ENCODE results near the gene CABLES2. TPM values are rescaled to one million over a fixed set of nuclear protein-coding genes. Genes with fewer than 3 reads are reported as not detected.

The CABLES2 gene
- polyA plus RNA-seq, 1 experiment: 4.8 TPM

- no peak for DNase-seq (ENCODE audit: low read depth)
- no peaks in the 10 kb centered on the region for H3K27me3 ChIP-seq (ENCODE audit: control insufficient read depth, insufficient read depth, low read length)
- no peak overlapping the region for H3K4me3 ChIP-seq (ENCODE audit: low read depth, low read length)
- ChIA-PET POLR2A (no interaction called here), CTCF (no interaction called here)
- peaks cover 1% of the 10 kb centered on the region; the same call in 1 of the 2 replicates for H3K36me3 ChIP-seq (ENCODE audit: control insufficient read depth, insufficient read depth, low read length)
- no peak for TF ChIP-seq CTCF (IDR thresholded peaks at IDR 0.05; ENCODE audit: insufficient read depth, low read depth, low read length)
These were observed 61.3 kb downstream of the CABLES2 start for GRCh38 chr20:62345681-62346370.

- TF ChIP-seq CTCF (IDR thresholded peaks at IDR 0.05; ENCODE audit: insufficient read depth, low read depth, low read length): no peak
- no peak for DNase-seq (ENCODE audit: low read depth)
- H3K36me3 ChIP-seq (ENCODE audit: control insufficient read depth, insufficient read depth, low read length): peaks cover 1% of the 10 kb centered on the region; the same call in 1 of the 2 replicates
- H3K27me3 ChIP-seq (ENCODE audit: control insufficient read depth, insufficient read depth, low read length): no peaks in the 10 kb centered on the region
- CTCF ChIA-PET: no interaction called here
- POLR2A ChIA-PET: no interaction called here
- H3K4me3 ChIP-seq (ENCODE audit: low read depth, low read length): no peak overlapping the region
These were observed 62.3 kb downstream of the CABLES2 start for GRCh38 chr20:62344782-62345181.

GRCh38 chr20:62344092-62344491 lies 63.0 kb downstream of the CABLES2 start:
- Histone ChIP-seq H3K4me3 (ENCODE audit: low read depth, low read length) (no peak overlapping the region), H3K36me3 (ENCODE audit: control insufficient read depth, insufficient read depth, low read length) (peaks cover 1% of the 10 kb centered on the region; the same call in 1 of the 2 replicates), H3K27me3 (ENCODE audit: control insufficient read depth, insufficient read depth, low read length) (no peaks in the 10 kb centered on the region)
- ChIA-PET CTCF (interaction anchor here (1.0 kb wide), 1 partner anchor 39 kb away, joined by 3 read pairs; no protein-coding TSS in a partner anchor), POLR2A (no interaction called here)
- no peak for TF ChIP-seq CTCF (IDR thresholded peaks at IDR 0.05; ENCODE audit: insufficient read depth, low read depth, low read length)
- no peak for DNase-seq (ENCODE audit: low read depth)

GRCh38 chr20:62342910-62343309 lies 64.2 kb downstream of the CABLES2 start:
- Histone ChIP-seq H3K4me3 (ENCODE audit: low read depth, low read length) (no peak overlapping the region), H3K27me3 (ENCODE audit: control insufficient read depth, insufficient read depth, low read length) (no peaks in the 10 kb centered on the region), H3K36me3 (ENCODE audit: control insufficient read depth, insufficient read depth, low read length) (peaks cover 1% of the 10 kb centered on the region; the same call in 1 of the 2 replicates)
- no peak for TF ChIP-seq CTCF (IDR thresholded peaks at IDR 0.05; ENCODE audit: insufficient read depth, low read depth, low read length)
- ChIA-PET POLR2A (no interaction called here), CTCF (no interaction called here)
- DNase-seq (ENCODE audit: low read depth): no peak

- Histone ChIP-seq H3K4me3 (ENCODE audit: low read depth, low read length) (no peak overlapping the region), H3K36me3 (ENCODE audit: control insufficient read depth, insufficient read depth, low read length) (no peaks in the 10 kb centered on the region), H3K27me3 (ENCODE audit: control insufficient read depth, insufficient read depth, low read length) (no peaks in the 10 kb centered on the region)
- no peak for TF ChIP-seq CTCF (IDR thresholded peaks at IDR 0.05; ENCODE audit: insufficient read depth, low read depth, low read length)
- ChIA-PET POLR2A (no interaction called here), CTCF (no interaction called here)
- no peak for DNase-seq (ENCODE audit: low read depth)
These were observed 67.4 kb downstream of the CABLES2 start for GRCh38 chr20:62339647-62340062.

Other genes with a start within 250 kb of the CABLES2 start
- 17.6 and 19.3 TPM in 2 replicates for gene MTG2, start 224.3 kb downstream of the CABLES2 start, polyA plus RNA-seq (2011; rRNA removed)
- not detected in 2 replicates for gene HRH3, start 187.0 kb downstream of the CABLES2 start, polyA plus RNA-seq (2011; rRNA removed)
- 15.9 and 20.5 TPM in 2 replicates for gene OSBPL2, start 168.8 kb downstream of the CABLES2 start, polyA plus RNA-seq (2011; rRNA removed)
- 81.5 and 115 TPM in 2 replicates for gene ADRM1, start 104.3 kb downstream of the CABLES2 start, polyA plus RNA-seq (2011; rRNA removed)
- 0.82 and 1.1 TPM in 2 replicates for gene LAMA5, start 40.0 kb downstream of the CABLES2 start, polyA plus RNA-seq (2011; rRNA removed)
- gene RPS21, start 20.2 kb downstream of the CABLES2 start, polyA plus RNA-seq (2011; rRNA removed): 3,553 and 3,818 TPM in 2 replicates
- not detected in 2 replicates for gene RBBP8NL, start 20.3 kb upstream of the CABLES2 start, polyA plus RNA-seq (2011; rRNA removed)
- not detected in 2 replicates for gene GATA5, start 68.7 kb upstream of the CABLES2 start, polyA plus RNA-seq (2011; rRNA removed)
- gene SLCO4A1, start 235.2 kb upstream of the CABLES2 start, polyA plus RNA-seq (2011; rRNA removed): 0.15 and 0.25 TPM in 2 replicates

All from BJ (cell line).